ENCODE results near the gene UGT1A1.
"Not testable (repeated sequence)": the region's sequence is repeated elsewhere in the genome, so short reads cannot be mapped to it uniquely, and the experiment has no call there.

The UGT1A1 gene

GRCh38 chr2:233760043-233760442 lies at the start of gene UGT1A1:
Gene UGT1A1 (plus strand): TSS chr2:233760270. CDS start chr2:233760288, 18 bp downstream.
- DNase-seq: no peak

- peak in 1 of 2 donors; percentile 65 for DNase-seq
These were observed 48.6 kb upstream of the UGT1A1 start for GRCh38 chr2:233711312-233712008.

GRCh38 chr2:233712611-233713261 lies 47.3 kb upstream of the UGT1A1 start, which contains the start of gene UGT1A5:
Gene UGT1A5 (plus strand): TSS chr2:233712907. CDS start chr2:233712992, 85 bp downstream.
- no peak for DNase-seq

DNA sequence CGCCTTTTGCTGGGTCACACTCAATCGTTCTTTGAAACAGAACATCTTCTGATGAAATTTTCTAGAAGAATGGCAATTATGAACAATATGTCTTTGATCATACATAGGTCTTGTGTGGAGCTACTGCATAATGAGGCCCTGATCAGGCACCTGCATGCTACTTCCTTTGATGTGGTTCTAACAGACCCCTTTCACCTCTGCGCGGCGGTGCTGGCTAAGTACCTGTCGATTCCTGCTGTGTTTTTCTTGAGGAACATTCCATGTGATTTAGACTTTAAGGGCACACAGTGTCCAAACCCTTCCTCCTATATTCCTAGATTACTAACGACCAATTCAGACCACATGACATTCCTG lies 46.8 kb upstream of the UGT1A1 start:
- no peak for DNase-seq

DNA sequence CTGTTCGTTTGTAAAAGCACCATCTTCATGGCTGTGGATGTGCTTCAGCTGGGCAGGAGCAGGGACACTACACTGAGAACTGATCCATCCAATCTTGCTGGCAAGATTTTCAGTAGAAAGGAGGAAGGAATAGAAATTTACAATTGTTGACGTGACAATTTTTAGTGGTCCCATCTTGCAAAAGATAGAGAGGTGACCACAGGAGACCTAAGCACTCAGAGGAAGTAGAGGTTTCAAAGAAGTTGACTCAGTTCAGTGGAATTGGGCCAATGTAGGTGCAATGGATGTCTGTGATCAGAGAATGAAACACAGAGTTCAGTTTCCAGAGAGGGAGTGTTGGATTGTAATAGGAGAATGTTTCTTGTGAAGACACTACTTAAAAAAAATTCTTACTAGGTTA lies 45.9 kb upstream of the UGT1A1 start:
- DNase-seq: no peak

GRCh38 chr2:233718552-233718951 lies 41.5 kb upstream of the UGT1A1 start, which contains the start of gene UGT1A4:
Gene UGT1A4 (plus strand): TSS chr2:233718736. CDS start chr2:233718821, 85 bp downstream.
- no peak for DNase-seq

DNA sequence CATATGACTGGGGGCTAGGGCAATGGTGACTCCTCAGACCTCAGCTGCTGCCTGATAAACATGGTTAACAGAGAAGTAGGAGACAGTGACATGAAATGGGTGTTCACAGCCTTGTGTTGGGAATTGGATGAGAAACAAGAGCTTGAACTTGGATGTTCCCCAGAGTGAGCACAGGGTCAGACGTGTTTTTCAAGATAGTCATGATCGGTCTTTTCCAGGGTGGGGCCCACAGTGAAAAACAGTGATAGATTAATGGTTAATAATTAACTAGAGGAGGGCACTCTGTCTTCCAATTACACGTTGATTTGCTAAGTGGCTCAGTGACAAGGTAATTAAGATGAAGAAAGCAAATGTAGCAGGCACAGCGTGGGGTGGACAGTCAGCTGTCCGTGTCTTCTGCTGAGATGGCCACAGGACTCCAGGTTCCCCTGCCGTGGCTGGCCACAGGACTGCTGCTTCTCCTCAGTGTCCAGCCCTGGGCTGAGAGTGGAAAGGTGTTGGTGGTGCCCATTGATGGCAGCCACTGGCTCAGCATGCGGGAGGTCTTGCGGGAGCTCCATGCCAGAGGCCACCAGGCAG lies 31.3 kb upstream of the UGT1A1 start, which contains the start of gene UGT1A3:
Gene UGT1A3 (plus strand): TSS at position 320 of the 579 bp plus-strand sequence. CDS start 85 bp downstream, at position 405.
- no peak for DNase-seq

DNA sequence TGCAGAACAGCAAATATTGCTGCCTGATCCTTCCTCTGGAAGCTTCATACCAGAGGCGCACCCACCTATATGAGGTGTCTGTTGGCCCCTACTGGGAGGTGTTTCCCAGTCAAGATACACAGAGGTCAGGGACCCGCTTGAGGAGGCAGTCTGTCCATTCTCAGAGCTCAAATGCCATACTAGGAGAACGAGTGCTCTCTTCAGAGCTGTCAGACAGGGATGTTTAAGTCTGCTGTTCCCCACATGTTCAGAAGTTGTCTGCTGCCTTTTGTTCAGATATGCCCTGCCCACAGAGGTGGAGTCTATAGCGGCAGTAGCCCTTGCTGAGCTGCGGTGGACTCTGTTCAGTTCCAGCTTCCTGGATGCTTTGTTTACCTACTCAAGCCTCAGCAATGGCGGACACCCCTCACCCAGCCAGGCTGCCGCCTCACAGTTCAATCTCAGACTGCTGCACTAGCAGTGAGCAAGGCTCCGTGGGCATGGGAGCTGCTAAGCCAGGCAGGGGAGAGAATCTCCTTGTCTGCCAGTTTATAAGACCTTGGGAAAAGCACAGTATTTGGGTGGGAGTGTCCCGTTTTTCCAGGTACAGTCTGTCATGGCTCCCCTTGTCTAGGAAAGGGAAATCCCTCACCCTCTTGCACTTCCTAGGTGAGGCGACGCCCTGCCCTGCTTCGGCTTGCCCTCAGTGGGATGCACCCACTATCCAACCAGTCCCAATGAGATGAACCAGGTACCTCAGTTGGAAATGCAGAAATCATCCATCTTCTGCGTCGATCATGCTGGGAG lies 23.0 kb upstream of the UGT1A1 start:
- DNase-seq: not testable (repeated sequence)

- DNase-seq: no peak
These were observed 19.2 kb upstream of the UGT1A1 start for GRCh38 chr2:233740870-233741269.

GRCh38 chr2:233743464-233744259 lies 16.4 kb upstream of the UGT1A1 start:
- DNase-seq: no peak

DNA sequence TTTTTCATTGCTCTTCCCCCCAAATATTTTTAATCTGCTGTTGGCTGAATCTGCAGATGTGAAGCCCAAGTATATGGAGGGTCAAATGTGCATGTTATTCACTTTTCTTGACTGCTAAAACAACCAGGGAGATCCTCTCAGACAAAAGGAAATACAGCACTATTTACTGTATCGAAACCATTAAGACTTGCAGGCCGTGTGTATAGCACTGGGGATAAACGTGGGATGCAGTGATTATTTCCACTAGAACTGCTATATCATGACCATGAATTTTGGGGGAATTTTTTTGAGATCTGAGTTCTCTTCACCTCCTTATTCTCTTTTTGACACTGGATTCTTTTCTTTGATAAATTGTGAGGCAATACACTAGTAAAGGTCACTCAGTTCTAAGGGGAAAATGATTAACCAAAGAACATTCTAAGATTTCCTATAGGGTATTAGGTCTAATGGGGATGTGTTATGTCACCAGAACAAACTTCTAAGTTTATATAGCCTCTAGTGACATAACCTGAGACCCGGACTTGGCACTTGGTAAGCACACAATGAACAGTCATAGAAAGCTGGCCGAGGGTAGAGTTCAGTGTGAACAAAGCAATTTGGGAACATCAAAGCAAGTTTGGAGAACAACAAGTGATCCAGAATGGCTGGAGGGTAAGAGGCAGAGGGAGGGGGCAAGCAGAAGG lies 14.9 kb upstream of the UGT1A1 start:
- no peak for DNase-seq

DNA sequence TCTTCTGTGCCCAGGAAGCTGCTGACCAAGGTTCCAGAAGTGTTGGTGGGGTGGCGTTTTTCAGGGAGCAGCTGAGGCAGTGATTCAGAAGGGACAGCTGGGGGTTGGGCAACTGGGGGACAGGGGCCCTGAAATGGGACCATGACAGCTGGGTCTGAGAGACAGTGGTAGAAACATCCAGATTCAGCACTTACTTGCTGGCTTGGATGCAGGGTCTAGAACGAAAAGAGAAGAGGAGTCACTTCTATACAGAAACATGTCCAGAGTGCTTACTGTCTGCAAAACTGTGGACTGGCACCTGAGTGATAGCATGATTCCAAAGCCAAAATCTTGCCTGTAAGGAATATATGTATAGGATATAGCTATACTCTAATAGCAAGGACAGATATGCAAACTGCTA lies 14.2 kb upstream of the UGT1A1 start:
- not testable (repeated sequence) for DNase-seq

- DNase-seq: no peak
These were observed 13.4 kb upstream of the UGT1A1 start for GRCh38 chr2:233746475-233747282.

DNA sequence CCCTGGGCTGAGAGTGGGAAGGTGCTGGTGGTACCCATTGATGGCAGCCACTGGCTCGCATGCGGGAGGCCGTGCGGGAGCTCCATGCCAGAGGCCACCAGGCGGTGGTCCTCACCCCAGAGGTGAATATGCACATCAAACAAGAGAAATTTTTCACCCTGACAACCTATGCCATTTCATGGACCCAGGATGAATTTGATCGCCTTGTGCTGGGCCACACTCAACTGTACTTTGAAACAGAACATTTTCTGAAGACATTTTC lies 12.9 kb upstream of the UGT1A1 start:
- DNase-seq: no peak

- not testable (repeated sequence) for DNase-seq
These were observed 9.4 kb upstream of the UGT1A1 start for GRCh38 chr2:233750689-233751088.

- not testable (repeated sequence) for DNase-seq
These were observed 8.7 kb upstream of the UGT1A1 start for GRCh38 chr2:233751212-233752009.

DNA sequence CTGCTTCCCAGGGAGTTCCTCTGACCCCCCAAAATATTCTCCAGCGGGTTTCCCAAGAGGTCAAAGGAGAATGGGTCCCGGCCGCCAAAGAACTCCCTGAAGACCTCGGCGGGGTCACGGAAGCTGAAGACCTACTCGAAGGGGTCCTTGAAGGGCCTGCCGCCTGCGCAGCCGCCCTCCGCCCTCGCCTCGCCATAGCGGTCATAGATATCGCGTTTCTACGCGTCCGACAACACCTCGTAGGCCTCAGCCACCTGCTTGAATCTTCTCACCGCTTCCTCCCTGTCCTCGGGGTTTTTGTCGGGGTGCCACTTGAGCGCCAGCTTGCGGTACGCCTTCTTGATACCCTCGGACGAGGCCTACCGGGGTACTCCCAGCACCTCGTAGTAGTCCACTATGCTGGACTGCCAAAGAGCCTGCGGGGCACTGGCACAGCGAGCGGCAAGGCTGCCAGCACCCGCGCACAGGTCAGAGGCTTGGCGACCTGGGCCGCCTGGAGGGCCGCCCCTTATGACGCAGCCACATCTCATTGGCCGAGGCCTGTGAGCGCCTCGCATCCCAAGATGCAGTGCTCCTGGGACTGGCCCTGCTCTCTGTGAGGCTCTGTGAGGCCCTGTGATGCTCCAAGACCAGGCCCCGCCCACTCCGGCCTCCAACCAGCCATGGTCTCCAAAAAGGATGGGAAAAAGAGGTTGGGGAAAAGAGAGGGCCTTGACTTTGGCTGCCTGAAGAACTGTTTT lies 5.0 kb upstream of the UGT1A1 start:
- DNase-seq: no peak

DNA sequence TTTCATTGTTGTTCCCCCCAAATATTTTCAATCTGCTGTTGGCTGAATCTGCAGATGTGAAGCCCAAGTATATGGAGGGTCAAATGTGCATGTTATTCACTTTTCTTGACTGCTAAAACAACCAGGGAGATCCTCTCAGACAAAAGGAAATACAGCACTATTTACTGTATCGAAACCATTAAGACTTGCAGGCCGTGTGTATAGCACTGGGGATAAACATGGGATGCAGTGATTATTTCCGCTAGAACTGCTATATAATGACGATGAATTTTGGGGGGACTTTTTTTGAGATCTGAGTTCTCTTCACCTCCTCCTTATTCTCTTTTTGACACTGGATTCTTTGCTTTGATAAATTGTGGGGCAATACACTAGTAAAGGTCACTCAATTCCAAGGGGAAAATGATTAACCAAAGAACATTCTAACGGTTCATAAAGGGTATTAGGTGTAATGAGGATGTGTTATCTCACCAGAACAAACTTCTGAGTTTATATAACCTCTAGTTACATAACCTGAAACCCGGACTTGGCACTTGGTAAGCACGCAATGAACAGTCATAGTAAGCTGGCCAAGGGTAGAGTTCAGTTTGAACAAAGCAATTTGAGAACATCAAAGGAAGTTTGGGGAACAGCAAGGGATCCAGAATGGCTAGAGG lies 3.5 kb upstream of the UGT1A1 start:
- no peak for DNase-seq

- DNase-seq: no peak
These were observed 1.9 kb upstream of the UGT1A1 start for GRCh38 chr2:233758141-233758540.
